Stimulated activated CD8-positive, alpha-beta memory T cell treated with anti-CD3 and anti-CD28 coated beads, Interleukin-7, amount 100 ng/mL, for 48 hours (primary cell): ENCODE results near the gene PON3.

Source experiments
- DNase-seq, 2 donors: peaks; one replicate each; pipeline ENCODE4 v3.0.0-alpha.2; 2020; ENCODE audit warnings: low read depth in 1 of 2; ENCODE audit errors: extremely low read depth in 1 of 2

PON3 gene

DNA sequence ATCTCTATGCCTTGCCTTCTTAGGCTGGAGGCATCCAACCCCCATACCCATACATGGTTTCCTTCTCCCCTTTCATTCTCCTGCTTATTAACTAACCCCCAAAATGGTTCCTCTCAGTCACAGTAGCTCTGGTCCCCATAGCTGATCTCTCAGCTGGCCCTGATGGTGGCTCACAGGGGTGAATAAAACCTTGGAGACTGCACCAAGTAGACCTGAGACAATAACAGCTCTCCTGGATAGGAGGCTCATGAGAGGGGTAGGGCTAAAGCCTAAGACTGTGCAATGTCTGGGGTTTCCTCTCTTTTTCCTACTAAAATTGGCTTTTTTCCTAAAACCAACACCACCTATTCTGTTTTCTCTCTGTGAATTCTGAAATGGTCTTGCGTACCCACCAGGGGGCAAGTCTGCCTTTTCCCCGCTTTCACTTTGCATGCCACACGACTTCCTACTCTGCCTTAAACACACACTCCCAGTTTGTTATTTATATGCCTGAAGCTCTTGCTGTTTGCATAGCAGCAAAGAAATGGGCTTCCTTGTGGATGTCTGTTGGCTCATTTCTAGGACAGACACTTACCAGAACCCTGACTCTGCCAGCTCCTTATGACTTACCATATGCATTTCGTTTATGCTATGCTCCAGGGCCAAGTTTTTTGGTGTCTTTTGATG, 53.4 kb downstream of the PON3 start:
- no peak for DNase-seq

DNA sequence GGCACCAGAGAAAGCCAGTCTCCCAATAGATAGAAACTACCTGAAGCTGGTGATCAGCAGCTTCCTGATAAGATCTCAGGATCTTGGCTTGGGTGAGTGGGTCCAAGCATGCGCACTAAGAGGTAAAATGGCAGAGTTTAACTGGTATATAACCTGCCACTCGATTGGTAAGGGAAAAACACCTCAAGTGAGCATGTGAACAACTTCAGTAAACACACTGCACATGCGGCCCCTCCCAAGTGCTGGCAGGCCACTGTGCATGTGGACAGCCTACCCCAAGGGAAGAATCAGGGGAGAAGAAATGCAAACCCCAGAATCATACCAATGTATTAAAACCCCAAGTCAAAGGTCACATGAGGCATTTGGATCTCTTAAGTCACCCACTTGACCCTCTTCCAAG, 54.1 kb downstream of the PON3 start:
- no peak for DNase-seq

DNA sequence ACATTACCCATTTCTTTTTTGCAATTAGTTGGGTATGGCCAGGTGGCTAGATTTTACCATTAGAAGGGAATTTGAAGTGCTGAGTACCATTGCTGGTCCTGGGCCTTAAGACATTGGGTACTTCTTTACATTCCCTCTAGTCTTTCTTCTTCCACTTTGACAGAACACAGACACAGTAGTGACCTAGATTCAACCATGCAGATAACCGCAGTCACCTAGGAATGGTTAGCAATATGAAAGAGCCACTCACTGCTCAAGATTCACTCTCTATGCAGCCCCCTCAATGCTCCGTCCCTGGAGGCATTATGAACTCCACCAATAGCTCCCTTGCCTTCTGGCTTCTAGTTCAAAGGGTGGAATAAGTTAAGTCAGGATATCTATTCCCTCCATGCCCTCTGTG, 55.7 kb downstream of the PON3 start:
- DNase-seq, result no peak

DNA sequence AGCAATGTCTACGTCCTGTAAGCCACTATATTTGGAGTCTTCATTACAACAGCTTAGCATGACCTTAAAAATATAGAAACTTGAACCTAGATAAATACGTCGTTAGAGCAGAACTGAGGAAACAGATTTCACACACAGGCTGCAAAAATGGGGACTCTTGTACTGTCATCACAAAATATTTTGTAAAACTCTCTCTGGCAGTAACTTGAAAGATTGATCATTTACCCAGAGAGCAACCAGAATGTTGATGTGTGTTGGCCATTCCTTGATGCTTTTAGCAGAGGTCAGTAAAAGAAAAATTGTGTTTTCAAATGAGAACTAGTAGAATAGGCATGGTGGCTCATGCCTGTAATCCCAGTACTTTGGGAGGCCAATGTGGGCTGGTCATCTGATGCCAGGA, 57.3 kb downstream of the PON3 start:
- no peak for DNase-seq

DNA sequence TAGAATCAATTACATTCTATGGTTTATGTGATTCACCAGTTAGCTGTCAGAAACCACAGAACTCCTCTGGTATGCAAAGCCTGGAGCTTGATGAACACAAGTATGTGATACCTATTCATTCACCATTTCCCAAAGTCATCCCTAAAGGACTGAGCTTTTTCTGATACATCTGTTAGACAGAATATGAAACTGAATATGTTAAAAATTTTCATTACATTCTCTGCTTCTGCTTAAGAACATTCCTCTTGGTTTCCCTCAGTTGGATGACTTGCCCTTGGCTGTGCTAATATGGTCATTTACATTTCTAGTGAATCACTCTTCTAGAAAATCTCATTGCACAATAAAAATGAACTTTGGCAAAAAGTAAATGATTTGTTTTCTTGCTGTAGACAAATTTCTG, 61.1 kb downstream of the PON3 start:
- no peak for DNase-seq

DNA sequence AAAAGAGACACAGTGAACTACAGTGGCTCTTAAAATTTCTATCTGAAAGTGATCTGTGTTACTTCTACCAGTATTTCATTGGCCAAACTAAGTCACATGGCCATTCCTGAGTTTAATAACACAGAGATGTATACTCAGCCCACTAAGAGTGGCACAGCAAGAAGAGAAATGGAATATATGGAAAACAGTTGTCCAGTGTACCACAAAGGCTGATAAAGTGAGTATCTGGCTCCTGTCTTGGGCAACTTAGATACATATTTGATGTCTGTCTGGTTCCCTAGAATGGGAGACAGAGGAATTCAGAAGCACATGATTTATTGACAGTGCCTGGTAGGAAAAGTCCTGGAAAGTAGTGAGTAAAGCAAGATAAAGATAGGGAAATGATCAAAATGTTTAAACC, 61.7 kb downstream of the PON3 start:
- DNase-seq, result no peak

DNA sequence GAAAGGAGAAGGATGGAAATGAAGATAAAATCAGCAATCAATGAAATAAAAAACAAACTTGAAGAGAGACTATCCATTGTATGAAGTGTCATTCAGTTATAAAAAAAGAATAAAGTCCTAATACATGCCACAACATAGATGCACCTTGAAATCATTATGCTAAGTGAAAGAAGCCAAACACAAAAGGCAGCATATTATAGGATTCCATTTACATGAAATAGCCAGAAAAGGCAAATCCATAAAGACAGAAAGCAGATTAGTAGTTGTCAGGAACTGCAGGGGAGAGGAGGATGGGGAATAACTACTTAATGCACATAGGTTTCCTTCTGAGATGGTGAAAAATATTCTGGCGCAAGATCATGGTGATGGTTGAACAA, 65.2 kb downstream of the PON3 start:
- DNase-seq, result no peak

DNA sequence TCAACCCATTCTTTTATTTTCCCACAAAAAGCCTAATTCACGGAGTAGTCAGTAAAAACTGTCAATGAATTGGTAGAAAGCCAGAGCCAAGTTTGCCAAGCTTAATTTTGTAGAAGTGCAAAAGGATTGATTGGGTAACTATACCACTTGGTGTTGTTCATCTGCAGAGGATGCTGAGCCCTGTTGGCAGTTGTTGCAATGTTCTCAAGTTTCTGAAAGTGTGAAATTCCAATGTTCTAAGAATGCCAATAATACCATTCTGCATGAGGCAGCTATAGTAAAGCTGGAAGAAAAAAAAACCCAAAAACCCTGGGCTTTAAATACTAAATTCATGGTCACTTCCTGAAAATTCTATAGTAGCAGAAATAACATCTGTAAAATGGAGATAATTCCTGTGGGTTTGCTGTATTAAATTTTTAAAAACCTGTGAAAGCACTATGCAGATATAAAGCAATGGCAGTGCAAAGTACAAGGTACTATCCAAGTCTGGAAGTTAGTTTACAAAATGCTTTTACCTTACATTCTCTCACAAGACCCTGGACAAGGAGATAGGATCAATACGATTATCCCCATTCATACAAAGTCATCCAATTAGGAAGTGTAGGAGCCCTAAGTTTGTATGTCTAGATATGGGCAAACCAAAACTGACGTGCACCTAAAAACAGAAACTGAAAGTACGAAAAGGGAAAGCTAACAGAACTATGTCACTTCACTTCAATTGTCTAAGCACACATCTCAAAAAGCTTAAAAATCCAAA, 65.8 kb downstream of the PON3 start:
- no peak for DNase-seq

DNA sequence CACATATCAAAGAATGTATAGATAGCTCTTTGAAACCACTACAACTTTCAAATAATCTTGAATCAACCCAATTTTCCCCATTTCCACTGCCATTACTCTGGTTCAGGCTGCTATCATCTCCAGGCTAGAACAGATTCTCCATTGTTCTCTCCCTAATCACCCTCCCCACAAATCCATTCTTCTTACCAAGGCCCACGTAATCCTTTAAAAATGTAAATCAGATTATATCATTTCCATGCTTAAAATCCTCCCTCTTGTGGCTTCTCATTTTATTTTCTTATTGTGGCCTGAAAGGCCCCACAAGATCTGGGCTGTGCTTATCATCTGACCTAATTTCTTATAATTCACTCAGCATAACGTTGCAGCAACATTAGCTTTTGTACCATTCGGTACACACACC, 68.8 kb downstream of the PON3 start:
- no peak for DNase-seq

DNA sequence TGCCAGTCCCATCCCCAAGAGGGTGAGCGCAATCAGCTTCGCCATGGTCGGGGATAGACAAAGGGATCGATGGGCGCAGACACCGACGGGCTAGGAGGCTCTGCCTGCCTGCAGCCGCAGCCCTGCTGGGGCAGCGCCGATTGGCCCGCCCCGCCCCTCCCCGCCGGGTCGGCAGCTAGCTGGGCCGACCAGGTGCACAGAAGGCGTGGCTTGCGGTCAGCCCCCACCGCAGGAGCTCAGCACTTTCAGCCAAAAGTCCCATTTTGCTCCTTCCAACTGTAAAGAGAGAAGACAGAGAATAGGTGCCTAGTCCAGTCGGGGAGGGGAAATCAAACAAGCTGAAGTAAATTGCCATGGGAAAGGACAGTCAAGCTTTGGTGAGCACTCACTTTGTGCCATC, 71.7 kb downstream of the PON3 start, which contains the start of gene PON1:
Gene PON1, minus strand, starts transcription at position 102 of the 400 bp plus-strand sequence. Its CDS starts 57 bp downstream, at position 45.
- no peak for DNase-seq

DNA sequence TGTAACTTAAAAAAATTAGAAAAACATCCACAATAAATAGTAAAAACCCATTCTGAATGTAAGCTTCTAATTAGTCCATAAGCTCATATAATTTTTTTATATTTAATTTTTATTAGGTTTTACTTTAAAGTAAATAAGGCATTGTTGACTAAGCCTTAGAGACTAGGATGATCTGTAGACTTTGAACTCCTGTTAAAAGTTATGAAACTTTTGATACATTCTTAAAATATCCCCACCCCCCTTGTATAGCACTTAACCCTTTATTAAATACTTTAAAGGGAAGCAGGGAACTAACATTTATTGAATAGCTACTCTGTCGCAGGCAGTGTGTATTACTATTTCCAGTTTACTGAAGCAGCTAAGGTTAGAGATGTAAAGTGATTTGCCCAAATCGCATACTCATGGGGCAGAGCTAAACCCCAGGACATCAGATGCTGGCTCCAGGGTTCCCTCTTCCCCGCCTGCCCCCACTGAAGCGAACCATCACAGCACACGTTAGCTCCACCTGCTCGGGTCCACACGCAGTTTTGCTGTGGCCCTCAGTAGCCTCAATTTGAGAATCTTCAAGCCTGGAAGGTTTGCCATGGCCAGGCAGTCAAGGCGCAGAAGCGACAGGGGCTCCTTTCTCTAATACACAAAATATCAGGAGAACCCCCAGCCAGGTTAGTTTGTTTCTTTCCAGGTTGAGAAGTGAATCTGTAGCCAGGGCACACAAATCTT, 72.6 kb downstream of the PON3 start:
- no peak for DNase-seq

DNA sequence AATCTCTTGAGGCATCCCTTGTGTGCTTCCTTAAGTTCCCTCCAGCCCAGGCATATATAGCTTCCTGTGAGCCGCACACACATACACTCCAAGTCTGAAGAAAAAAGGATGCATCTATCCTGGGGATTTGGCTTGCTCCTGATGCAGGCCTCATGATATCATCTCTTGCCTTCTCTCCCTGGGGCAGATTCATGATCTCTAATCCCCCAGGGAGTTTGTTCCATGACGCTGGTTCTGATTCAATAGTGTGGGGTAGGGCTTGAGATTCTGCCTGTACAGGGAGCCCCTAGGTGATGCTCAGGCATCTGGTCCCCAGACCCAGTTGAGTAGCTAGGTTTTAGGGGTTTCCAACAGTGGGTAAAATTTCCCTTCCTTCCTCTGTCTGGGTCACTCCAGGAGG, 73.3 kb downstream of the PON3 start:
- no peak for DNase-seq

DNA sequence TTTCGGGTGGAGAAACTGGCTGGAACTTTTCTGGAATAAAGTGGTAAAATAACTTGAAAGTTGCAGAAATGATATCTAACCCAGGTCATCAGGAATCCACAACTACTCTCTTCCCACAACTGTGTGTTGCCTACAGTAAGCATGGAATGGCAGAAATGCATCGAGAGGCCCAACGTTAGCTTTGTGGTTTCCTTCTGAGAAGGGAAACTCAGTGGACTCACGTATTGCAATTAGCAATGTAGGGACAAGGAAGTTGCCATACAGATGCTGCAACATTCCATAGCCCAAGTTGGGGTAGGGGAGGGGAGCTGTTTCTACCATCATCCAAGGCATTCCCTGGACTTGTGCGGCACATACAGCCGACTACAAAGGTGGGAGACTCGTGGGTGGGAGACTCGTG, 73.8 kb downstream of the PON3 start:
- no peak for DNase-seq

DNA sequence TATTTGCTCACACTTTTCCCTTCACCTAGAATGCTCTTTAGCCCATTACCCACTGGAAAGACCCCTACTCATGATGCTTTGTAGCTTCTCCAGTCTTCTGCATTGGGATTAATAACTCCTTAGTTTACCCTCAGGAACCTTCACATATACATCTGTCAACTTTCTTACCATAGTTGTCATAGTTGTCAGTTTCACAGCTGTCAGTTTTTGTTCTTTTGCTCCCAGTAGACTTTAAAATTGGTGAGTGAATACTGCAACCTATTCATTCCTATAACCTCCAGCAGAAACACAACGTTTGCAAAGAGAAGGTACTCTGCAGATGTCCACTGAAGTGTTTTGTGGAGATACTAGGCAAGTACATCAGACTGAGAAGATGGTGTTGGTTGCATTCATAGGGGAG, 74.5 kb downstream of the PON3 start:
- DNase-seq, result no peak

DNA sequence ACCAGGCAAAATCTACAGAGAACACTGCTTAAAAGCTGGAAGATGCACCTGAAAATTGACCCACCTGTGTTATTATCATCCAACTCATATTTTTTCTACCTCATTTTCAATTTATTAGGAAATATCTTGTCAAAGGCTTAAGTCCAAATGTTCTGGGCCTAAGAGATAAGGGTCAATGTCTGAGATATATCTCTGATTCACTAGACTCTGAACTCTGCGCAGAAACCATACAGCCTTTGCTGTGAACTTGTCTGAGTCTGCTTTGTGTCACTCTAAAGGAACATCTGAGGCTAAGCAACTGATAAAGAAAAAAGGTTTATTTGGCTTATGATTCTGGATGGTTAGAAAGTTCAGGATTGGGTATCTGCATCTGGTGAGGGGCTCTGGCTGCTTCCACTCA, 75.5 kb downstream of the PON3 start:
- DNase-seq, result no peak

DNA sequence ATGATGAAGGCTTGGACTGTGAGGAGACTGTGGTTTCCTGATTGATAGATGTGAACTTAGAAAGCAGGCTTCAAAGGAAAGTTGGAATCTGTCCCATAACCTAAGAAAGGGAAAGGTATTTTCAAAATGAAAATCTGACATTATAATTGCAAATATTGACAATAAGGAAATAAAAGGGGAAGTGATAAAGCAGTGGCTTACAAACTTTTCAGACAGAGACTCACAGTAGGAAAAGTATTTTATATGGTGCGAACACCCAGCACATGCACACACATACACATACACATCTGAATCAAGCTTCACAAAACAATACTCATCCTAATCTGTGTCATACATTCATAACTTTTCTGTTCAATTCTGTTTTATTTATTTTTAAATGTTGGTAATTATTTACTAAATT, 76.6 kb downstream of the PON3 start:
- DNase-seq, result no peak

DNA sequence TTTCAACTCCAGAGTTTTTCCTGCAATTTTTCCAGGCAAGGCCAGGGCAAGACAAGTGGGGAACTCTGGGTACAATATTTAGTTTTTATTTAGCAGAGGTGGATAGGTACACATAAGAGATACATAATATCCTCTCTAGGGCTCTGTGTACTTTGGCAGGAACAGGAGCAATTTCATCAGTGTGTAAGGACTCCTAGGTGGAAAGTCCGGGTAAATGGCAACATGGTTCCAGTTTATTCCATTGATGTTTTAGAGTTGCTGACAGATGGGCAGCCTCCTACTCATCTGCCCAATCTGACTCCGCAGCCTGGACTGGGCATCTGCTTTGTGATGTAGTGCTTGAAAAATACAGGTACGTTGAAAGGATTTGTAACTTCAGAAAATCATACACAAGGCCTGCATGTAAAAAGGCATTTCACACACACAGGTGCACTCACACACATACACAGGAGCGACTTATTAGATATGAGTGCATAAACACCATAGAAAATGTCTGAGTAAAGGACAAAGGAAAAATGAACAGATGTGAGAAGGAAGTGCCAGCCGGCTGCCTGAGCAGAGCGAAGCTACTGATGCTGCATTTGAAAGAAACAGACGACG, 77.6 kb downstream of the PON3 start:
- no peak for DNase-seq

DNA sequence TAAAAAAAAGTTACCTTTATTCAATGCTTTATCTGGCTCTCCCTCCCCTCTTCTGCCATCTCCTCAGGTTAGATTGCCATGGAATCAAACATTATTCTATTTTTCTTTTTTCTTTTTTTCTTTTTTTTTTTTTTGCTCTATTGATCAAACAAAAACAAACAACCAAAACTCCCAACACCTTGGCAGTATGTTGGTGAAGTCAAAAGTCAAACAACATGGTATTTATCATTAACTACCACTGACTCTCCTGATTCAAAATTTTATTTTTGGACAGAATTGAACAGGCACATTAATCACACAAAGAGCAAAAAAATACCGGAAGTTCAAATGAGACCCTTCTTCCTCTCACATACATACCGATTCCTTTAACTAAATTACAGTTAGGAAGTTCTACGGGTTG, 78.2 kb downstream of the PON3 start:
- DNase-seq, result no peak

DNA sequence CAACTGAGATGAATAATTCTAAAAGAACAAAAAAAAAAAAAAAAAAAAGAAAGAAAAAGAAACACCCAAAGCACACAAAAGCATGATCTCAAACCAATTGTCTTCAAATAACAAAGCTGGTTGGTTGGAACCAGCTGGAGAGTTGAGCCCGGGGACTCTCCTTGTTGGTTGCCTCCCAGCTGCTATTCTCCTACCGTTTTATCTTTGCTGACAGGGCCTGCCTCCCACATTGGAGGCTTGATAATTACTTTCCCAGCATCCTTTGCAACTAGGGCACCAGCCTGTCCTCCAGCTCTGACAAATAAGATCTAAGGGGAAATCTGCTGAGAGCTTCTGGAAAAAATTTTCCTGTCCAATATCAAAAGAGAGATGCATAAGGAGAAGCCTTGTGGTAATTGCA, 78.6 kb downstream of the PON3 start:
- DNase-seq, result no peak

DNA sequence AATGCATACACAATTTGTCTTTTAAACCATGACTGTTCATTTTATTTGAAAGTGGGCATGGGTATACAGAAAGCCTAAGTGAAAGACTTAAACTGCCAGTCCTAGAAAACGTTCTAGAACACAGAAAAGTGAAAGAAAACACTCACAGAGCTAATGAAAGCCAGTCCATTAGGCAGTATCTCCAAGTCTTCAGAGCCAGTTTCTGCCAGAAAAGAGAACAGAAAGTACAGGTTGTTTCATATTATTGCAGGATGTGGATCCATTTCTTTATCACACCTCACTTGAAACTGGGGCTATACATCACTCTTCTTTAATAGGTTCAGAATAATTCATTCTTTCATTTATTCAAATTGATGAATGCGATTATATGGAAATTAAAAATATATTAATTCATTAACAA, 79.6 kb downstream of the PON3 start:
- DNase-seq, result no peak

DNA sequence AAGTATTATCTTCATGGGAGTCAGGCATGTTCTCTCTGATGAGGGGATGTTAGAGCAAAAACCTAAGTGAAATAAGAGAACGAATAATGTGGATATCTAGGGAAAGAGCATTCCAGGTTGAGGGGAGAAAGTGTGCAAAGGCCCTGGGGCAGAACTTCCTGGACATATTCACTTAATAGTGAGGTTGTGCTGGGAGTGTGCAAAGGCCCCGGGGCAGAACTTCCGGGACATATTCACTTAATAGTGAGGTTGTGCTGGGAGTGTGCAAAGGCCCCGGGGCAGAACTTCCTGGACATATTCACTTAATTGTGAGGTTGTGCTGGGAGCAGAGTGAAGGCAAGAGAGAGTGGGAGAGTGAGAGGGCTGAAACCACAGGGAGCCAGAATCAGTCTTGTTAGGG, 83.6 kb downstream of the PON3 start:
- DNase-seq, result no peak

DNA sequence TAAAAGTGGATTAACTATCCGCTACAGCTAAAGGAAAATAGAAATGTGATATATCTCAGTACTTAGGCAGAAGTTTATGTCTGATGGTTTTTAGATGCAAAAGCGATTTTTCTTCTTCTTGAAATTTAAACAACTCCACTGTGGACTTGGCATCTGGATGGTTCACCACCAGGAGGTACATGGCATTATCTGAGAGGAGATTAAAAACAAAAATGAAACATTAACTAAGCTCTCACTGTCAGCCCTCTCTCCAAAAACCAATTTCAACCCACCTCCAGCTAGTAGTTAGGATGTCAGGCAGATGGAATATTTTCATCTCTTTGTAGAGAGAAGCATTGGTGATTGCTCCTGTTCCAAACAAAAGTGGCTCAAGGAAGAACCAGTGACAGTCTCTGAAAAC, 84.8 kb downstream of the PON3 start:
- DNase-seq, result no peak
